HG03064 (cell line): ENCODE measurements around the gene IFNAR1.
"Not testable (repeated sequence)": the region's sequence is repeated elsewhere in the genome, so short reads cannot be mapped to it uniquely, and the experiment has no call there.

ENCODE experiments used
- ATAC-seq: cut with Tn5 transposase; IDR thresholded peaks from one replicate; pipeline ENCODE4 v1.9.1; 2021; ENCODE audit warnings: low read depth; ENCODE audit not compliant: unreplicated experiment

IFNAR1 gene

DNA sequence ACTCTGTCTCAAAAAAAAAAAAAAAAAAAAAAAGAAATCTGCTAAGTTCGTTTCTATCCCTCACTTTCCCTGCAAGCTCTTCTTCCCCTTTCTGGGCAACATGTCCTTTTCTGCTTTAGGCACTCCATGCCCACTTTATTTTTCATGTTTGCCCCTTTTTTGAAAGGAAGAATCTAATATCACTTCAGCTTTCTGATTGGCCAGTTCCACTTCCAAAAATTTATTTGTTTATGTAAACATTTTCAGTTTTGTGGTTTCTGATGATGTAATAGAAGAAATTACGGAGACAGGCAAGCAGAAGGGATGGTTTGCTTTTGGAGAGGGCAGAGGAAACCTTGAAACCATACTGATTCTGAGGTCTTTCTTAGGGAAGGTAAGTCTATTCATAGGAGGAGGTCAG lies 15.1 kb downstream of the IFNAR1 start:
- no peak for ATAC-seq

DNA sequence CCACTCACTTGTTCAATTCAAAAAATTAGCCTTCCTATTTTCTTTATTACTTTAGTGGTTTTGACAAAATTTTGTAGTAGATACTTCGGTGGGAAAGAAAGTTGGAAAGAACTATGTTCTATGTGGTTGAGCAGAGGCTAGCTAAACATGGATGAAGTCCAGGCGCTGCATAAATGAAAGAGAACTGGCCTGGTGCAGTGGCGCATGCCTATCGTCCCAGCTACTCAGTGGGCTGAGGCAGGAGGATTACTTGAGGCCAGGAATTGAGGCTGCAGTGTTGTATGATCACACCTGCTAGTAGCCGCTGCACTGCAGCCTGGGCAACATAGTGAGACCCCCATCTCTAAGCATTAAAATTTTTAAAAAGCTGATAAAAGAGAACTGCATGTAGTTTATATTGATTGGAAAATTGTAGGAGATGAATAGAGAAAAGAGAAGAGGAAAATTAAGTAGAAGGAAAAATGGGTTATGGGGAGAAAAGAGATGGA lies 21.0 kb downstream of the IFNAR1 start:
- ATAC-seq, result no peak

DNA sequence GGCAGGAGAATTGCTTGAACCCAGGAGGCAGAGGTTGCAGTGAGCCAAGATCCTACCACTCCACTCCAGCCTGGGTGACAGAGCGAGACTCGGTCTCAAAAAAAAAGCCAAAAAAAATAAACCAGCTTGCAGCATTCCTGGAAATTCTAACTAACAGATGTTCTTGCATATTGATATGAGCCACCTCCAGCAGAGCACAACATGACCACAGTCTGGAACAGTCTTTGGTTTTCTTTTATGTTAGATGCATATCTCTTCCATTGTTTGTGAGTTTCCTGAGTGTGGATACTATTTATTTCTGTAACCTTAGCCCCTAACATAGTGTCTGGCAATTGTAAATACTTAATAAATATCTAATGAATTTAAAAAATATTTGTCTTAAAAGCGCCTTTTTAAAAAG lies 23.9 kb downstream of the IFNAR1 start:
- no peak for ATAC-seq

DNA sequence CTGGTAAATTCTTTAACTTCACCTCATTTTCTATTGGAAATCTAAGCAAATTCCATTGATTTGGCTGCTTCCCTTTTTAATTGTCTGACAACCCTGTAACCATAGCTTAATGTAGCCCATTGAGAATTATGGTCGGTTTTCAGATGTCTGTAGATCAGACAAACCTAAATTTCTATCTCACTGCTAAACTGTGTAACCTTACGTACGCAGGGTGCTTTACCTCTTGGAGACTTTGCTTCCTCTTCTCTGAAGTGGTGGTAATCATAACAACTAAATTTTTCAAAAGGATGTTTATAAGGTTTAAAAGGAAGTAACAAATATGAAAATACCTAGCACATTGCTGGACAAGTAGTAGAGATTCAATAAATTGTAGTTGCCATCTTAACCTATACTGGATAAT lies 25.9 kb downstream of the IFNAR1 start:
- no peak for ATAC-seq

DNA sequence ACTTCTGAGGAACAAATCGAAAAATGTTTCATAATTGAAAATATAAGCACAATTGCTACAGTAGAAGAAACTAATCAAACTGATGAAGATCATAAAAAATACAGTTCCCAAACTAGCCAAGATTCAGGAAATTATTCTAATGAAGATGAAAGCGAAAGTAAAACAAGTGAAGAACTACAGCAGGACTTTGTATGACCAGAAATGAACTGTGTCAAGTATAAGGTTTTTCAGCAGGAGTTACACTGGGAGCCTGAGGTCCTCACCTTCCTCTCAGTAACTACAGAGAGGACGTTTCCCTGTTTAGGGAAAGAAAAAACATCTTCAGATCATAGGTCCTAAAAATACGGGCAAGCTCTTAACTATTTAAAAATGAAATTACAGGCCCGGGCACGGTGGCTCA lies 30.6 kb downstream of the IFNAR1 start:
- no peak for ATAC-seq

DNA sequence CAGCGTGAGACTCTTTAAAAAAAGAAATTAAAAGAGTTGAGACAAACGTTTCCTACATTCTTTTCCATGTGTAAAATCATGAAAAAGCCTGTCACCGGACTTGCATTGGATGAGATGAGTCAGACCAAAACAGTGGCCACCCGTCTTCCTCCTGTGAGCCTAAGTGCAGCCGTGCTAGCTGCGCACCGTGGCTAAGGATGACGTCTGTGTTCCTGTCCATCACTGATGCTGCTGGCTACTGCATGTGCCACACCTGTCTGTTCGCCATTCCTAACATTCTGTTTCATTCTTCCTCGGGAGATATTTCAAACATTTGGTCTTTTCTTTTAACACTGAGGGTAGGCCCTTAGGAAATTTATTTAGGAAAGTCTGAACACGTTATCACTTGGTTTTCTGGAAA lies 31.2 kb downstream of the IFNAR1 start:
- ATAC-seq, result no peak

DNA sequence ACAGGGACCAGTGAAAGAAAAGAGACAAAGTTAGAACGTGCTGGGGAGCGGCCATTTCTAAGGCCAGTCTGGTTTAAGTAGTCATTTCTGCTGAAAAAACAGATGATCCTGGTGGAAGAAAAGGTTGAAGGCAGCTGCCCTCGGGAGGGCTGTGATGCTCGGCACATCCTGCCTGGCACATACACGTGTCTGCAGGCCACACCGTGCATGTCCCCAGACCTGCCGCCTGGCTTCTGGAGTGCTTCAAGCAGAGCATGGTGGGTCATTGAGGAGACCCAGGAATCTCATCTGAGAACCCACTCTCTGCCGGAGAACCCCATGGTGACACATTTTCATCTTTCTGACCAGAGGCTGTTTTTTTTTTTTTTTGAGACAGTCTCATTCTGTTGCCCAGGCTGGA lies 32.4 kb downstream of the IFNAR1 start:
- no peak for ATAC-seq

DNA sequence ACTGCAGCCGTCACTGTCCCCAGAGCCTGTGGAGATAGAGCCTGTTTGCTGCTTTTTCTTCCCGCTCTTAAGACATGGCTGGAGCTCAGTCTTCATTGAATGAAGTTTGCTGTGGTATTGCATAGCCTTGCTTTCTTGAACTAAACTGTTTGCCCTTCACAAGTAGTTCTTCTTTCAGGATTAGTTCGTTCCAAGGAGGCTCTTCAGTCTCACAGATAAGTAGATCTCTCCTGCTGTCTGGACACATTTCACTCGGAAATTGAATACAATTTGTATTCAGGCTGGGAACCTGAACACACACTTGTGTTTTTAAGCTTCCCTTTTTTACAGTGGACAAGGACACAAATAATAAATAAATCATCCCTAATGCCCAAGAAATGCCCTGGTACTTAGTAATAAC lies 34.7 kb downstream of the IFNAR1 start:
- ATAC-seq, result no peak

DNA sequence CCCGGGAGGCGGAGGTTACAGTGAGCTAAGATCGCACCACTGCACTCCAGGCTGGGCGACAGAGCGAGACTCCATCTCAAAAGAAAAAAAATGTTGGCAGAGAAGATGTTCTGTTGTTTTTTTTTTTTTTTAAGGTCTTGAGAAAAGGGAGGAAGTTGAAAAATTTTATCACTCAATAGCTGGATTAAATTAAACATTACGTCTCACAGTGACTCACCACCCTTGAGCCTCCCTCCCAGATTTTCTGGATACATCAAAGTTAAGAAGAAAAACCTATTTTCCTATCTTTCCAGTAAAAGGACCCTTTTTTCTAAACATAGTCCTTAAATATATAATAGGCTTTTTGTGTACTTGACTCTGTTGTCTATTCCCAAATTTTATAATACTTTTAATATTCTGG lies 35.5 kb downstream of the IFNAR1 start:
- ATAC-seq, result no peak

DNA sequence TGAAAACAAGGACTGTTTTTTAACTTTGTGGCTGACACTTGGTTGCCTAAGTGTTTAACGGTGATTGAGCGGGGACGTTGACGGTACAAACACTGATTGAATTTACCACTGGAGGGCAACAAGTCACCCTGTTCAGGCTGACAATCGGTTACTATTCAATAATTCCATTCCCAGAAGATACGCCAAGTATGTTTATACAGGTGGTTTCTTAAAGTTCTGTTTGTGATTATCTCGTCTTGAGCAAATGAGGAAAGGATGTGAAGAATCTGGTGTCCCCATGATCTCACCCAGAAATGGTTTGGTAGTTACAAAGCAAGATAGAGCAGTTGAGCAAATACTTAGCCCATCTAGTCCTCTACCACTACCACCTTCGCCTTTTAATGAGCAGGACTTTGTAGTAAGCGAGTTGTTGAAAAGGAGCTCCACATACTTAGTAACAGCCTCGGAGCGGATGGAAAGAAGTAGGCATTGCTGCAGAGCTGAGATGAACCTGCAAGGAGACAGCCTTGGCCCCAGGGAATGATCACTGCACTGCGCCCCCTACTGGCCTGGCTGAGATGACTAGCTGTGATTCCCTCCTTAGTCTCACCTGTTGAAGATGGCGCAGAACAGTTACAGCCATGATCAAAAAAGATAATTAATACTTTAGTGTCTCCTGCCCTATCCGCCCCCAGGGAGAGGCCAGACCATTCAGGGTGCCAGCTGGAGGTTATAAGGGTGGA lies 36.3 kb downstream of the IFNAR1 start:
- peak; percentile 59 for ATAC-seq

DNA sequence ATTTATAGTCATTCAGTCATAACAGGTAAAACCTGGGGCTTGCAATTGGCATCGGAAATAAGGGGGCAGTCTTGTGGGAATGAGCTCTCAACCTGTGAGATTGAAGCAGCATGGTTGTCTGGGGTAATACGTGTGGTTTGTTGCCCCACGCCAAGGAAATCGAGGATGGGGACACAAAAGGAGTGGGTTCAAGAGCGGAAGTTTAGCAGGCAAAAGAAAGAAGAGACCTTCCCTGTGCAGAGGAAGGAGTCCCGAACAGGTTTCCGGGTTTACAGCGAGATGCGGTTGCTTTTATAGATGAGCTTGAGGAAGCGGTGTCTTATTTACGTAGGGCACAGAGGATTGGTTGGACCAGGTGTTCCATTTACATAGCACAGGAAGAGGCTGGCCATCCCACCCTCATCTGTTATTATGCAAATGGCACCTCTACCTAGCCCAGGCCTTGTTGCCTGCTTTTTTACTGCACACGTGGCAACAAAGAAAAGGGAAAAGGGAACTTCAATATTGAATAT lies 37.3 kb downstream of the IFNAR1 start:
- no peak for ATAC-seq

DNA sequence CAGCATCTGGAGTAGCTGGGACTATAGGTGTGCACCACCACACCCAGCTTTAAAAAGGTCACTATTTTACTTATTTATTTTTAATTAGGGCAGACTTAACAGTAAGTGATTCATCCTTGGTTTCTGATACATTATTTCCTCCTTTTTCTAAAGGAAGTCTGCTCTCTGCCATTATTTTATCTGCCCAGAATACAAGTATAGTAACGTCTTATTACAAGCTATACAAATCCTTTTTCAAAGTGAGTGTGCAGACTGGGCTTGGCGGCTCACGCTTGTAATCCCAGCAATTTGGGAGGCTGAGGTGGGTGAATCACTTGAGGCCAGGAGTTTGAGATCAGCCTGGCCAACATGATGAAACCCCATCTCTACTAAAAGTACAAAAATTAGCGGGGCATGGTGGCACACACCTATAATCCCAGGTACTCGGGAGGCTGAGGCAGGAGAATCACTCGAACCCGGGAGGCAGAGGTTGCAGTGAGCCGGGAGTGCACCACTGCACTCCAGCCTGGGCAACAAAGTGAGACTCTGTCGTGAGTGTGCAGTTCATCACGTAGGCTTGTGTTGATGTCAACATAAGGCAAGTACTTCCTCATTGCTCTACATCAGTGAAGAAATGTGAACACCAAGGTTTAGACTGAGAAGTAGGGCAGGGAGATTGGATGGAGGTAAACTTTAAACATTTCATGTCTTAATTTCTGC lies 39.3 kb downstream of the IFNAR1 start:
- not testable (repeated sequence) for ATAC-seq

DNA sequence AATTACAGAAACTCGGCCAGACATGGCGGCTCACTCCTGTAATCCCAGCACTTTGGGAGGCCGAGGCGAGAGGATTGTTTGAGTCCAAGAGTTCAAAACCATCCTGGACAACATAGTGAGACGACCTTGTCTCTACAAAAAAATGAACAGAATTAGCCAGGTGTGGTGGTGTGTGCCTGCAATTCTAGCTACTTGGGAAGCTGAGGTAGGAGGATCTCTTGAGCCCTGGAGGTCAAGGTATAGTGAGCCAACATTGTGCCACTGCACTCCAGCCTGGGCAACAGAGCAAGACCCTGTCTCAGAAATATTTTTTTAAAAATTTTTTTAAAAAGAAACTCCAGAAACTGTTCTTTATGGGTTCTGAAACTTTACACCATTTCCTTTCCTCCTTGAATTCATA lies 40.1 kb downstream of the IFNAR1 start:
- ATAC-seq, result no peak

DNA sequence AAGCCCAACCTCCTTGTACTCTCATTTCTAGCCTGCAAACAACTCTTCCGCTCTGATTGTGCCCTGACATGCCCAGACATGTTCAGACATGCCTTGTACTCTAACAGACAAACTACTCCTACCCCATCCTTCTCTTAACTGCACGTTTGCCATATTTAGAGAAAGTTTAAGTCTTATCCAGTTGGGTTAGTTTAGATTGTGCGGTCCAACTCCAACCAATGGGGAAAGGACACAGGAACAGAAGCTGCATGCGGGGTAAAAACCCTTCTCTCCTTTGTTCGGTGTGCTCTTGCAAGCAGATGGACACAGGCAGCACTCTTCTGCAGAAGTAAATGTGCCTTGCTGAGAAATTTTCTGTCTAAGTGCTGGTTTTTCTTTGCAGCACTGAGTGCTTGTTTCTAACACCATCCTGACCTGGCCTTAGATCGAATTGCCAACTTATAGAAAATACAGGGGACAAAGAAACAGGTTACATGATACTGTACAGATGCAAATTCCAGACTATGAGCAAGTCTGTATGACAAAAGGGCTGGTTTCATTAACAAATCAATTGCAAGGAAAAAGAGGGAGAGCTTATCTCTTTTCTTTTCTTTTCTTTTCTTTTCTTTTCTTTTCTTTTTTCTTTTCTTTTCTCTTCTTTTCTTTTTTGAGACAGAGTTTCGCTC lies 42.7 kb downstream of the IFNAR1 start:
- ATAC-seq, result no peak

DNA sequence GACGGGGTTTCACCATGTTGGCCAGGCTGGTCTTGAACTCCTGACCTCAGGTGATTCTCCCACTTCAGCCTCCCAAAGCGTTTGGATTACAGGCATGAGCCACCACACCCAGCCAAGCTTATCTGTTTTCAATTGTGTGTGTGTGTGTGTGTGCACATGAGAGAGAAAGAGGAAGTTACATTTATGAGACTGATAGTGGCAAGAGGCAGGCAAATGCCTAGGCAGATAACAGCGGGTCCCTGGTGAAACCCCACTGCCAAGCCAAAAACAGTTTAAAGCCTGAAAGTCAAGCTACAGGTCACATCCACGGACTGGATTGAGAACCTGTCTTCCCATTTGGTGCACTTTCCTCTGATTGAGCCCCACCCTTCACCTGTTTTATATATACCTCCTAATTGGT lies 43.4 kb downstream of the IFNAR1 start:
- no peak for ATAC-seq

DNA sequence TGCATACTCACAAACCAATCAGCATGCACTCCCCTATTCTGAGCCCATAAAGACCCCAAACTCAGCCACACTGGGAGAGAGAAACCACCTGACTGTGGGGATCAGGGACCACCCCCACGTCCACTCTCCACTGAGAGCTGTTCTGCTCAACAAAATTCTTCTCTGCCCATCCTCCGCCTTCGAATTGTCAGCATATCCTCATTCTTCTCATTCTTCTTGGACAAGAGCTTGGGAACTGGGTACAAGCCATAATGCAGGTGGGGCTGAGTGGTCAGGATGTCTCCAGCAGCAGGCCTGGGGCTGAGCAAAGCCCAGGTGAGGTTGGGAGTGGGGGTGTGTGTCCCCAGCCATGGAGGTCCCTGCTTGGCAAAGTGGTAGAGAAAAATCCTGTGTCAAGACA lies 43.8 kb downstream of the IFNAR1 start:
- no peak for ATAC-seq

DNA sequence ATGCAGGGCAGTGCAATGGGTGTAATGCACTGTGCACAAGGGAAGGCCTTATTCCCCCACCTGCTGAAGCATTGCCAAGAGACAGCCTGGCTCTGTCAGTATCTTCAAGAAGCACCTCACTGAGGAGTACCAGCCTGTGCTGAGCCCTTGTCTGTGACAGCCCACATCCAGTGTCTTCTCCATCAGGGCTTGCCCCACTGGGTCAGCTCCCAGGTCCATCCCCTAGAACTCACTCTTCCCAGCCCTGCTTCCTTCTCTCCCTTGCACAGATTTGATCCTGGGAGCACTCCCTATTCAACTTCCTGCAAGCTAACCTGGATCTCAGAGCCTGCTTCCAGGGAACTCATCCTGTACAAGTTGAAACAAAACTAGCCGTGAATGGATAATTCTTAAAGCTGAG lies 44.8 kb downstream of the IFNAR1 start:
- no peak for ATAC-seq

DNA sequence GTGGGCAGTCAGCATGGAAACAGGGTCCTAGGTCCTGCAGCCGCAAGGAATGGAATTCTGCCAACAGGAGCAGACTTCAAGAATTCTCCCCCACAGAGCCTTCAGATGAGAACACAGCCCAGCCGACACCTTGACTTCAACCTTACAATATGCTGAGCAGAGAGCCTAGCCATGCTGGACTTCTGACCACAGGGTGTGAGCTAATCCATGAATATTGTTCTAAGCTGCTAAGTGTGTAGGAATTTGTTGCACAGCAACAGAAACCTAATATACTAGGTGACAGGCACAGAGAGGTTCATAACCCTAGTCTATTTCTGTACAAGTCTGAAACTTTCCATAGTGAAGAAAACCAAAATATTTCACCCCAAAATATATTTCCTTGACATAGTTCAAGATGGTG lies 45.5 kb downstream of the IFNAR1 start:
- no peak for ATAC-seq

DNA sequence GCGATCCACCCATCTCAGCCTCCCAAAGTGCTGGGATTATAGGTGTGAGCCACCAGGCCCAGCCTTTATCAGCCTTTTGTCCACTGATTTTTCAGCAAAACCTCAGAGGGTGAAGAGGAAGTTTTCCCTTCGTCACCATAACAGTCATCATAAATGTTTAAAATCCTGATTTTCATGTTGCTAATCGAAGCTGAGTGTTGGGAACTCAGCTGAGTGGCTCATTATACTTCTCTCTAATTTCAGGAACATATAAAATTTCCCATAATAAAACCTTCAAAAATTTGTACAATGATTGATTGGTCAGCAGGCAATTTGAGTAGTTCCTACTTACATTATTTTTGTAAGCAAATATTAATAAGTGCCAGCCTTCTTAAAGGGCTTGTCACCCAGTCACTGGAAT lies 46.6 kb downstream of the IFNAR1 start:
- ATAC-seq, result no peak

DNA sequence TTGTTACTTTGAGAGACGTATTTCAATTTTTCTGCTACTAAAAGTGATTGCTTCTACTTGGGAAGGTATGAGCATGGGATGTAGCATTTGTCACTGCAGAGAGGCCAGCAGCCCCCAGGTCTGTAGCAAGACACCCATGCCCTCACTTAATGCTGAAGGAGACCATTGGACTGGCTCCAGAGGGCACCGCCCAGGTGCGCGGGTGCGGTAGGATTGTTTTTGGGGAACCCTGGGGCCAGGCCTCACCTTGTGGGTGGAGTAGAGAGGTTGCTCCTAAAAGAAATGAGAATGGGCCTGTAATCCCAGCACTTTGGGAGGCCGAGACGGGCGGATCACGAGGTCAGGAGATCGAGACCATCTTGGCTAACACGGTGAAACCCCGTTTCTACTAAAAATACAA lies 47.8 kb downstream of the IFNAR1 start:
- ATAC-seq, result no peak

DNA sequence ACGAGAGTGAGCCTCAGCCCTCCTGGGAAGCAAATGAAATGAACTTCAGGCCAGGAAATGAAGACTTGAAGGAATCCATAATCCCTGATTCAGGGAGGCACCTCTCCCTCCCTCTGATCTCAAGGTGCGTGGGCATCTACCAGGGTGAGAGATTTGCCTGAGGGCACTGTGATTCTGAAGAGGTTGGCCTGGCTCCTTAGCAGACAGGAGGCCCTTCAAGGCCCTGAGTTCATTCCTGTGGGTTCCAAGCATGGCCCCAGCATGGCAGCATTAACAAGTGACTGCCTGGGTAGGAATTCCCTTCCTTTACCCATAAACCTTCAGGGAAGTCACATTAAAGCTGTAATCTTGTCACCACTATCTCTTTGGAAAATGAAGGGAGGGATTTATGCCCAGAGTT lies 48.7 kb downstream of the IFNAR1 start:
- ATAC-seq, result no peak

DNA sequence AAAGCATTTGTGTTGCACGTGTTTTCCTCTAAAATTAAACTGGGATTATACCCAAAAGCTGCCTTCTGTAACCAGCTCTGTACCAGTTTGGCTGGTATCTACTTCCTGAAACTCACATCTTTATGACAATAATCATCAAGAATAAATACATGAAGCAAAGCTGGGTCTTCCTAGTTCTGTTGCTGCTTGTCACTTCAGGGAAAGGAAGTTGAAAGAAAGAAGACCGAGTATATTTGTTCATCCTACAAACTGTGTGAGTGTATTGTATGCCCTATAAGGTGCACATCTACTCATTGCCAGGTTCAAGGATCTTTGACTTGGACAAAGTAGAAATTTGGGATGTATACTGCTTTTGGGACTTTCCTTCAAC lies 49.3 kb downstream of the IFNAR1 start:
- ATAC-seq, result no peak
